Right lobe of liver (tissue), 4 donors: ENCODE data around the gene DNAJB4.

Experiments
- POLR2A ChIP-seq: fragments of 450-650 bp; IDR thresholded peaks from one replicate; pipeline ENCODE4 v1.6.1; 2017; ENCODE audit warnings: antibody characterized with exemption, mild to moderate bottlenecking
- TF ChIP-seq, protein P1 (sequence below), 4 donors: fragments of 200-600 bp in 3 of 4; fragments of 450-650 bp in 1 of 4; IDR thresholded peaks; one replicate each; pipeline versions ENCODE4 v1.5.1 to v1.8.0; 2016 to 2022; ENCODE audit warnings: antibody characterized with exemption in 4 of 4, mild to moderate bottlenecking in 2 of 4
- donor health status: DM: no; HTN: no; CAD: no.
- donor health status: DM: no; HTN: no; CAD: no.
- donor health status: DM: no; HTN: yes; CAD: no.

DNA sequence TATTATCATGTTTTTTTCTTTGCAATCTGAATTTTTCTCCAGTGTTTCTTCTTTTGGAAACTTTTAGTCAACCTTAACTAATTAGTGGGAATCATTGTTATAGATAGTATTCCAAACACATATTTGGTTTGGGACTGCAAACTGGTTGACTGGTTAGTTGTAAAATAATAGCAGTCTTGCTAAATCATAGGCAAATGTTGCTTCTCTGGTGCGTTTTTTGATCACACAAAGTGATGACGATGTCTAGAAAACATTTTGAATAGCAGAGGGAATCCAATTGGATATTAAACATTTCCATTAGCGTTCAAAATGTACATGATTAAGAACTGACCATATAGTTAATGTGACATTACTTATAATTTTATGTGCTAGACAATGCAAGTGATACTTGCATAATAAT is 4.5 kb downstream of the DNAJB4 start:
- TF ChIP-seq, protein P1, sequence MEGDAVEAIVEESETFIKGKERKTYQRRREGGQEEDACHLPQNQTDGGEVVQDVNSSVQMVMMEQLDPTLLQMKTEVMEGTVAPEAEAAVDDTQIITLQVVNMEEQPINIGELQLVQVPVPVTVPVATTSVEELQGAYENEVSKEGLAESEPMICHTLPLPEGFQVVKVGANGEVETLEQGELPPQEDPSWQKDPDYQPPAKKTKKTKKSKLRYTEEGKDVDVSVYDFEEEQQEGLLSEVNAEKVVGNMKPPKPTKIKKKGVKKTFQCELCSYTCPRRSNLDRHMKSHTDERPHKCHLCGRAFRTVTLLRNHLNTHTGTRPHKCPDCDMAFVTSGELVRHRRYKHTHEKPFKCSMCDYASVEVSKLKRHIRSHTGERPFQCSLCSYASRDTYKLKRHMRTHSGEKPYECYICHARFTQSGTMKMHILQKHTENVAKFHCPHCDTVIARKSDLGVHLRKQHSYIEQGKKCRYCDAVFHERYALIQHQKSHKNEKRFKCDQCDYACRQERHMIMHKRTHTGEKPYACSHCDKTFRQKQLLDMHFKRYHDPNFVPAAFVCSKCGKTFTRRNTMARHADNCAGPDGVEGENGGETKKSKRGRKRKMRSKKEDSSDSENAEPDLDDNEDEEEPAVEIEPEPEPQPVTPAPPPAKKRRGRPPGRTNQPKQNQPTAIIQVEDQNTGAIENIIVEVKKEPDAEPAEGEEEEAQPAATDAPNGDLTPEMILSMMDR (IDR thresholded peaks at IDR 0.05), result no peak
- TF ChIP-seq POLR2A, result no peak
